K562 (cell line): Measurements from ENCODE around the gene NISCH. TPM values are rescaled to one million over a fixed set of nuclear protein-coding genes. Genes with fewer than 3 reads are reported as not detected.

Experiments used
- CUX1 ChIP-seq: fragments of 200-800 bp; sonication (Bioruptor generic); IDR thresholded peaks from 2 replicates; pipeline ENCODE4 v1.6.1; 2016; ENCODE audit warnings: missing genetic modification characterization, missing compliant biosample characterization
- HDAC2 ChIP-seq: fragments of 450-650 bp; IDR thresholded peaks from 2 replicates; pipeline ENCODE4 v1.6.1; 2016; ENCODE audit warnings: mild to moderate bottlenecking
- PHB2 ChIP-seq: fragments of 450-650 bp; IDR thresholded peaks from 2 replicates; pipeline ENCODE4 v1.6.1; 2017; ENCODE audit warnings: low read depth
- REST ChIP-seq, 2 experiments: fragments of 450-650 bp; formaldehyde crosslinking in 1 of 2; IDR thresholded peaks; 2 replicates each; pipeline versions ENCODE4 v1.4.0 to v1.6.1; 2014 to 2020; ENCODE audit warnings: mild to moderate bottlenecking in 2 of 2, borderline replicate concordance in 1 of 2, low read depth in 1 of 2
- TCF7L2 ChIP-seq: fragments of 150-350 bp; IDR thresholded peaks from 2 replicates; pipeline ENCODE4 v1.6.1; 2016; ENCODE audit warnings: low read depth, mild to moderate bottlenecking, low read length, moderate library complexity
- polyA plus RNA-seq, 8 experiments: library from polyadenylated mRNA; depleted of rRNA in 4 of 8; stranded (reverse) in 5 of 8; unstranded in 3 of 8; fragments of >200 nt; fragmentation: Nextera tagmentation in 2 of 8; fragmentation: Illumina TruSeq in 1 of 8; extraction: Ambion mirVana in 2 of 8; extraction: Trizol in 1 of 8; gene quantifications; 2 replicates each; pipeline versions ENCODE4 v1.2.1 to v1.2.3, GENCODE V29; 2011 to 2014; ENCODE audit warnings: inconsistent platforms in 1 of 8, missing spikeins in 1 of 8
- total RNA-seq, 7 experiments: library from RNA; depleted of rRNA in 6 of 7; stranded (reverse); fragments of >200 nt in 6 of 7; fragmentation: Illumina TruSeq in 2 of 7; extraction: Trizol in 2 of 7; gene quantifications; 2 replicates each; pipeline versions ENCODE4 v1.2.1 to v1.2.3, GENCODE V29; 2011 to 2021; ENCODE audit warnings: low replicate concordance in 1 of 7
- TF ChIP-seq, protein P1 (sequence below), 2 experiments: IDR thresholded peaks in 1 of 2; conservative IDR thresholded peaks in 1 of 2; 2 replicates each; pipeline ENCODE4 v1.6.1; 2016; ENCODE audit warnings: low read depth in 2 of 2, mild to moderate bottlenecking in 1 of 2, missing compliant biosample characterization in 1 of 2, missing genetic modification characterization in 1 of 2, moderate library complexity in 1 of 2

The NISCH gene
- total and polyA plus RNA-seq, 9 of the 15 experiments (the other 6 are each of a cell fraction or from before 2014, with no cell fraction given), result 0.44 to 43.5 (median 23.4) TPM

- TF ChIP-seq, protein P1, sequence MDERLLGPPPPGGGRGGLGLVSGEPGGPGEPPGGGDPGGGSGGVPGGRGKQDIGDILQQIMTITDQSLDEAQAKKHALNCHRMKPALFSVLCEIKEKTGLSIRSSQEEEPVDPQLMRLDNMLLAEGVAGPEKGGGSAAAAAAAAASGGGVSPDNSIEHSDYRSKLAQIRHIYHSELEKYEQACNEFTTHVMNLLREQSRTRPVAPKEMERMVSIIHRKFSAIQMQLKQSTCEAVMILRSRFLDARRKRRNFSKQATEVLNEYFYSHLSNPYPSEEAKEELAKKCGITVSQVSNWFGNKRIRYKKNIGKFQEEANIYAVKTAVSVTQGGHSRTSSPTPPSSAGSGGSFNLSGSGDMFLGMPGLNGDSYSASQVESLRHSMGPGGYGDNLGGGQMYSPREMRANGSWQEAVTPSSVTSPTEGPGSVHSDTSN (CRISPR knock-in tag; IDR thresholded peaks at IDR 0.05; ENCODE audit: low read depth), result no peak
- TF ChIP-seq, protein P1 (tag; conservative IDR thresholded peaks at IDR 0.05; ENCODE audit: low read depth), result no peak
- TF ChIP-seq HDAC2 (no peak), REST (IDR thresholded peaks at IDR 0.05; ENCODE audit: borderline replicate concordance) (no peak), REST (CRISPR knock-in tag; IDR thresholded peaks at IDR 0.05; ENCODE audit: low read depth) (no peak), TCF7L2 (no peak), PHB2 (no peak), CUX1 (CRISPR knock-in tag) (no peak)
Observed at GRCh38 chr3:52480768-52481715, 25.6 kb downstream of the NISCH start (continued).
